GM19240 (cell line): ENCODE measurements around the gene ZRSR2.
"Not testable (repeated sequence)": the region's sequence is repeated elsewhere in the genome, so short reads cannot be mapped to it uniquely, and the experiment has no call there.

Experiments
- DNase-seq: peaks from one replicate; pipeline ENCODE4 v3.0.0; 2011; ENCODE audit warnings: low spot score; ENCODE audit not compliant: insufficient read length

Gene ZRSR2

GRCh38 chrX:15789979-15790768 lies at the start of gene ZRSR2:
ZRSR2 (plus strand) TSS chrX:15790484; CDS start chrX:15790496, 12 bp downstream.
- peak; percentile 82 for DNase-seq

DNA sequence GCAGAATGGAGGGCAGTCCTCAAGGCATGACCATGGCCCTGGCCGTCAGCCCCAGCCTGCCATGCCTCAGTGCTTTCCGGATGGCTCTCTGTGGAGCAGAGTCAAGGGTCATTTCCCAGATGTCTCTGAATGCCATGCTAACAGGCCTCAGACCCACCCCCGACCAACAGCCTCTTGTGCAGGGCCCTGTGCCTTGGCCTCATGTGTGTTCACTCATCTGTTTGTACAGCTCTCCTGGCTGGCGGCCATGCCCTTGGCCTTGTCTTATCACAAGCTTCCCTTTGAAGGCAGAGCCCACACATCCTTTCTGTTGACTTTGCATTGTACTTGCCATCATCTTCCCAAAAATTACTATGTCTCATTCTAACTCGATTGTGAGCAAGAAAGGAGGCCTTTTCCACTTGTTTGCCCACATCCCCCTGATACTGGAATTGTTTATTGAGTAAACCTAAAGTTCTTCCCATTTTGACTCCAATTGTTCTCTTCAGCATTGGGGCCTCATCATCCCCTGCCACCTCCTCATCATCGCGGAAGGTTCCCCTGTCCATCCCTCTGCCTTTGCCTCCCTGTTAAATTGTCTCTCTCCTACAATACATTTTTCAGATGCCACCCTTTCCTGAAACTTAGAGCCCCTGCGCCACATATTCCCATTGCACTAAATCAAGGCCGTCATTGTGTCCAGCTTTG lies 46.0 kb upstream of the ZRSR2 start:
- no peak for DNase-seq

DNA sequence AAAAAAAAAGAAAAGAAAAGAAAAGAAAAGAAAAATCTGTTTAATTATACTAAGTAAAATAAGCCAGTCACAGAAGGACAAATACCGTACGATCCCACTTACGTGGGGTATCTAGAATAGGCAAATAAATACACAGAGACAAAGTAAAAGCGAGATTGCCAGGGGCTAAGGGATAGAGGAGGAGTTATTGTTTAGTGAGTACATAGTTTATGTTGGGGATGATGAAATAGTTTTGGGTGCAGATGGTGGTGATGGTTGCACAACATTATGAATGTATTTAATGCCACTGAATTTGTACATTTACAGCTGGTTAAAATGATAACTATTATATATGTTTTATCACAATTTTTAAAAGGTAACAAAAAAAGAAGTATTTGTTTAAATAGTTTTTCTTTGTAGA lies 45.1 kb upstream of the ZRSR2 start:
- DNase-seq = no peak

DNA sequence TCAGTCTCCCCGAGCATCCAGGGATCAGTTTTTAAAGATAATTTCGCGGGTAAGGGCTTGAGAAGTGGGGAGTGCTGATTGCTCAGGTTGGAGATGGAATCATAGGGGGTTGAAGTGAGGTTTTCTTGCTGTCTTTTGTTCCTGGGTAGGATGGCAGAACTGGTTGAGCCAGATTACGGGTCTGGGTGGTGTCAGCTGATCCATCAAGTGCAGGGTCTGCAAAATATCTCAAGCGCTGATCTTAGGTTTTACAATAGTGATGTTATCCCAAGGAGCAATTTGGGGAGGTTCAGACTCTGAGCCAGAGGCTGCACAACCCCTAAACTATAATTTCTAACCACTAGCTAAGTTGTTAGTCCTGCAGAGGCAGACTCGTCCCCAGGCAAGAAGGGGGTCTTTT lies 43.6 kb upstream of the ZRSR2 start:
- not testable (repeated sequence) for DNase-seq

DNA sequence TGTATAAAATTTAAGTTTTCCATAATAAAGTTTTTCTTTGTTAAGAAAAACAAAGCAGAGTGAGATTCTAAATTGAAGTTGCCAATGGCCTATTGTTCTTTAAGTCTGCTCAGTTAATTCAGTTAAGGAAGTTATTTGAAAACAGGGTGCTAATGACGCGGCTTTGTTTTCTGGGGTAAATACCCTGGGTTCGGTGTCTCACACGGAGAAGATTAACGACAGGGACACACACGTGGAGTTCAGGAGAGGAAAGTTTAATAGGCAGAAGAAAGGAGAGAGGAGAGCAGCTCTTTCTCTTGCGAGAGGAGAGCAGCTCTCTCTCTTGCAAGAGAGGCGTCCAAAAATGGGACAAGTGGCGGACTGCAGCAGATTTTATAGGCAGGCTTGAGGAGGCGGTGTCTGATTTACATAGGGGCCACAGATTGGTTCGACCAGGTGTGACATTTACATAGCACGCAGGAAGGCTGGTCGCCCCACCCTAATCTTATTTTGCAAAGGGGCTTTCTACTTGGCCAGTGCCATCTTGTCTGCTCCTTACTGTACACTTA lies 42.6 kb upstream of the ZRSR2 start:
- no peak for DNase-seq

GRCh38 chrX:15748841-15749240 lies 41.4 kb upstream of the ZRSR2 start:
- no peak for DNase-seq

- peak; percentile 8 for DNase-seq
Measured at GRCh38 chrX:15749642-15750610, 40.4 kb upstream of the ZRSR2 start.

DNA sequence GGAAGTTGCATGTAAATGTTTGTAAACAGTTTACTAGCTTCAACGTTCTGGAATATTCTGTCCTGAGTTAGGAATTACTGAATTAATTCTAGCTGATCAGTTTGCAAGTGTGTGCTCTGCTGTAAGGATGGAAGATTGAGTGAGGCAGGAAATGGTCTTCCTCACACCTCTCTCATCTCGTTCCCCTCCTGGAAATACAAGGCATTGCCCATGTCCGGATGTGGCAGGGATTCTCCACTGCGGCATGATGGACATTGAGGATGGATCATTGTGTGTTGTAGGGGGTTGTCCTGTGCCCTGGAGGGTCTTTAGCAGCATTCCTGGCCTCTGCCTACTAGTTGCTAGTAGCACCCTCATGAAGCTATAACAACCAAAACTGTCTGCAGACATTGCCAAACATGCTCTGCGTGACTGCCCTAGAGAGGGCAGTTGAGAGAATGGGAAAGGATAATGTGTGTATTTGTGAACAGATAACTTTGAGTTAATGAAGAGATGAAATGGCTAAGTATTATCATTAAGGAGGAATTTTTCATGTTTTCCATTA lies 39.6 kb upstream of the ZRSR2 start:
- DNase-seq = no peak

- DNase-seq = no peak
Measured at GRCh38 chrX:15751155-15751819, 39.0 kb upstream of the ZRSR2 start.

DNA sequence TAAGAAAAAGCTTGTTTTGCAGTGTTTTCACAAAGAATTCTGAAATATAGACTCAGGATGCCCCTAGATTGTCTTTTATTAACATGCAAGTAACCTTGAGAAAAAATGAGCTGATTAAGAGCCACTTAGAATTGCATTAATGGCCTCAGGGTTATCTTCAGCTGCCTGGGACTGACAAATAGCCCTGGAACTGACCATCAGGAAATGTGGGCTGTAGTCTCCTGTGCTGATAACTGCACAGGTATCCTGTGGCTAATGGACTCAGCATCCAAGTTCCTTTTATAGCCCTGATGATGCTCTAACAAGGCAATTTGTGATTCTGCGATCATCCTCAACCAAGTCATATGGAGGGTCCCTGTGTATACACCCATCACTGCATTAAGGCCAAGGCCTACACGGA lies 35.2 kb upstream of the ZRSR2 start:
- no peak for DNase-seq

DNA sequence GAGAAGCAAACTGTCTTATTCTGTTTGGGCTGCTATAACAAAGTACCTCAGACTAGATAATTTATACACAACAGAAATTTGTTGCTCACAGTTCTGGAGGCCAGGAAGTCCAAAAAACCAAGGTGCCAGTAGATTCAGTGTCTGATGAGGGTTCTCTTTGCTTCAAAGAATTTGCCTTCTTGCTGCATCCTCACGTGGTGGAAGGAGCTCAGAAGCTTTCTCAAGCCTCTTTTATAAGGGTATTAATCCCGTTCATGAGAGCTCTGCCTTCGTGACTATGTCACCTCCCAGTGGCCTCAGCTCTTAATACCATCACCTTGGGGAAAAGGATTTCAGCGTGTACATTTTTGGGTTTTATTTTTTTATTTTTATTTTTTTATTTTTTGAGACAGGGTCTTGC lies 32.1 kb upstream of the ZRSR2 start:
- no peak for DNase-seq

- DNase-seq = not testable (repeated sequence)
Measured at GRCh38 chrX:15759886-15760285, 30.4 kb upstream of the ZRSR2 start.

- peak; percentile 41 for DNase-seq
Measured at GRCh38 chrX:15761564-15762191, 28.6 kb upstream of the ZRSR2 start.

- no peak for DNase-seq
Measured at GRCh38 chrX:15769300-15769954, 20.9 kb upstream of the ZRSR2 start.

- DNase-seq = no peak
Measured at GRCh38 chrX:15781961-15782699, 8.2 kb upstream of the ZRSR2 start.

DNA sequence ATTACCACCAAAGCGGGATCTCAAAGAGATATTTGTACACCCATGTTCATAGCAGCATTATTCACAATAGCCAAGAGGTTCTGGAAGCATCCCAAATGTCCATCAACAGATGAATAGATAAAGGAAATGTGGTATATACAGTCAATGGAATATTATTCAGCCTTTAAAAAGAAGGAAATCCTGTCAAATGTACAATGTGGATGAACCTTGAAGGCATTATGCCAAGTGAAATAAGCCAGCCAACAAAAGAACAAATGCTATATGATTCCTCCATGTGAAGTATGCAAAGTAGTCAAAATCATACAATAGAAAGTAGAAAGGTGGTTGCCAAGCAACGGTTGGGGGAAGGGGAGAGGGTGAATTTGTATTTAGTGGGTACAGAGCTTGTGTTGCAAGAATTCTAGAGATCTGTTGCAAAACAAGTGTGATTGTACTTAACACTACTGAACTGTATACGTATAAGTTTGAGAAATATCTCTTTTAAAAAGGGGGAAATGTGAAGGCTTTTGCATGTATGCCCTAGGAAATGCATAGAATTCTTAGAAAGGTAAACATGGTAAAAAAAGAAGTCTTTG lies 5.0 kb upstream of the ZRSR2 start:
- no peak for DNase-seq

- no peak for DNase-seq
Measured at GRCh38 chrX:15786915-15787314, 3.4 kb upstream of the ZRSR2 start.

DNA sequence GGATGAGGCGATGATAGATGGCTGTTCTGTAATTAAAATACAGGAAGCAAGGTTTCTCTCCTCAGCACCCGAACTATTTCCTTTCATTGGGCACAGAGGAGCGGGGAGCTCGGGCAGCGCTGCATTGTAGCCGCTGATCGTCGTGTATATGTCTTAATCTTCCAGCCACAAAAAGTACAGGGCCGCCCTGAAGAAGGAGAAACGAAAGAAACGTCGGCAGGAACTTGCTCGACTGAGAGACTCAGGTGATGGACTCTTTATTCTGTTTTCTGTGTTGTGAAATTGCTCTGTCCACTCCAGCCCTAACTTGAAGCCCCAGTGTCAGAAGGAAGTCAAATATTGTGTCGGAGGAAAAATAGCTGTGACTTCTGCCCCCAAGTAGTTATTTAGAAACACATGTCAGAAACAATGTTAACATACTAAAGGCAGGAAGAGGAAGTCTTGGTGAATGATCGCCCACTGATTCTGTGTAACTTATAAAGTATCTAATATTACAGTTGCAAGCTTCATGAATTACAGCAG lies 546 bp downstream of the ZRSR2 start:
- no peak for DNase-seq
